RWPE2 (cell line): ENCODE measurements around the gene HMCES.

ENCODE experiments used
- ATAC-seq: fragments of 200-7000 bp; cut with Tn5 transposase; 3 replicates; pipeline ENCODE4 v1.9.1; 2021; ENCODE audit warnings: low read depth
- DNase-seq: peaks from one replicate; pipeline ENCODE4 v3.0.0-alpha.2; 2020; ENCODE audit warnings: low spot score
- H3K27ac ChIP-seq: fragments of 450-650 bp; 2 replicates; pipeline ENCODE4 v1.5.1; 2017; ENCODE audit warnings: mild to moderate bottlenecking; ENCODE audit not compliant: poor library complexity, severe bottlenecking
- H3K27me3 ChIP-seq: fragments of 250-450 bp; sonication (Bioruptor Pico); 2 replicates; pipeline ENCODE4 v1.5.1; 2021; ENCODE audit warnings: mild to moderate bottlenecking, moderate library complexity; ENCODE audit not compliant: insufficient read depth, poor library complexity, severe bottlenecking
- H3K36me3 ChIP-seq: fragments of 250-450 bp; sonication (Bioruptor Pico); 2 replicates; pipeline ENCODE4 v1.5.1; 2020; ENCODE audit warnings: low read depth, mild to moderate bottlenecking, moderate library complexity
- H3K4me1 ChIP-seq: fragments of 250-450 bp; sonication (Bioruptor Pico); 2 replicates; pipeline ENCODE4 v1.5.1; 2021; ENCODE audit warnings: mild to moderate bottlenecking, moderate library complexity; ENCODE audit not compliant: insufficient read depth, poor library complexity, severe bottlenecking
- H3K4me3 ChIP-seq: fragments of 250-450 bp; sonication (Bioruptor Pico); 2 replicates; pipeline ENCODE4 v1.5.1; 2021; ENCODE audit warnings: mild to moderate bottlenecking, moderate library complexity; ENCODE audit not compliant: severe bottlenecking
- H3K9me3 ChIP-seq: fragments of 250-450 bp; sonication (Bioruptor Pico); 2 replicates; pipeline ENCODE4 v1.5.1; 2021; ENCODE audit warnings: mild to moderate bottlenecking, moderate library complexity; ENCODE audit not compliant: severe bottlenecking
- TF ChIP-seq, protein P1 (sequence below): fragments of 450-650 bp; IDR thresholded peaks from one replicate; pipeline ENCODE4 v1.5.1; 2017; ENCODE audit warnings: mild to moderate bottlenecking, moderate library complexity; ENCODE audit not compliant: poor library complexity, severe bottlenecking

The HMCES gene

DNA sequence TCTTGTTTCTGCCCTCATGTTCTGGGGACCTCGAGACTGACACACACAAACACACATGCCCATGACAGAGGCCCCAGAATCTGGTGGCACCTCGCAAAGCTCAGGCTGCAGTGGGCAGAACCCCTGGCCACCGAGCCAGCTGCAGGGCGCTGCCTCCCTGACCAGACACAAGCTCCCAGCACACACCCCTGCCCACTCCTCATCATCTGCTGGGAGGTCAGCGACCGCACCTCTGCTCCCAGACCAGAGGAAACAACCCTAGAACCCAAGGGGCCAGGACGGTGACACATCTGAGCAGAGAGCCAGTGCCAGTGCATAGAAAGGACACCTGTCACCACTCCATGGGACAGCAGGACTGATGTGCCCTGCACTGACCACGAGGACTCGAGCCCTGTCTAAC is 43.2 kb downstream of the HMCES start:
- no peak overlapping the region for H3K4me3 ChIP-seq
- H3K27me3 ChIP-seq: no peaks in the 10 kb centered on the region
- H3K27ac ChIP-seq: no peak overlapping the region
- no peaks in the 10 kb centered on the region for H3K4me1 ChIP-seq
- H3K9me3 ChIP-seq: no peaks in the 10 kb centered on the region
- ATAC-seq (no peak), DNase-seq (no peak)
- TF ChIP-seq, protein P1, sequence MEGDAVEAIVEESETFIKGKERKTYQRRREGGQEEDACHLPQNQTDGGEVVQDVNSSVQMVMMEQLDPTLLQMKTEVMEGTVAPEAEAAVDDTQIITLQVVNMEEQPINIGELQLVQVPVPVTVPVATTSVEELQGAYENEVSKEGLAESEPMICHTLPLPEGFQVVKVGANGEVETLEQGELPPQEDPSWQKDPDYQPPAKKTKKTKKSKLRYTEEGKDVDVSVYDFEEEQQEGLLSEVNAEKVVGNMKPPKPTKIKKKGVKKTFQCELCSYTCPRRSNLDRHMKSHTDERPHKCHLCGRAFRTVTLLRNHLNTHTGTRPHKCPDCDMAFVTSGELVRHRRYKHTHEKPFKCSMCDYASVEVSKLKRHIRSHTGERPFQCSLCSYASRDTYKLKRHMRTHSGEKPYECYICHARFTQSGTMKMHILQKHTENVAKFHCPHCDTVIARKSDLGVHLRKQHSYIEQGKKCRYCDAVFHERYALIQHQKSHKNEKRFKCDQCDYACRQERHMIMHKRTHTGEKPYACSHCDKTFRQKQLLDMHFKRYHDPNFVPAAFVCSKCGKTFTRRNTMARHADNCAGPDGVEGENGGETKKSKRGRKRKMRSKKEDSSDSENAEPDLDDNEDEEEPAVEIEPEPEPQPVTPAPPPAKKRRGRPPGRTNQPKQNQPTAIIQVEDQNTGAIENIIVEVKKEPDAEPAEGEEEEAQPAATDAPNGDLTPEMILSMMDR: no peak
- H3K36me3 ChIP-seq: no peaks in the 10 kb centered on the region

DNA sequence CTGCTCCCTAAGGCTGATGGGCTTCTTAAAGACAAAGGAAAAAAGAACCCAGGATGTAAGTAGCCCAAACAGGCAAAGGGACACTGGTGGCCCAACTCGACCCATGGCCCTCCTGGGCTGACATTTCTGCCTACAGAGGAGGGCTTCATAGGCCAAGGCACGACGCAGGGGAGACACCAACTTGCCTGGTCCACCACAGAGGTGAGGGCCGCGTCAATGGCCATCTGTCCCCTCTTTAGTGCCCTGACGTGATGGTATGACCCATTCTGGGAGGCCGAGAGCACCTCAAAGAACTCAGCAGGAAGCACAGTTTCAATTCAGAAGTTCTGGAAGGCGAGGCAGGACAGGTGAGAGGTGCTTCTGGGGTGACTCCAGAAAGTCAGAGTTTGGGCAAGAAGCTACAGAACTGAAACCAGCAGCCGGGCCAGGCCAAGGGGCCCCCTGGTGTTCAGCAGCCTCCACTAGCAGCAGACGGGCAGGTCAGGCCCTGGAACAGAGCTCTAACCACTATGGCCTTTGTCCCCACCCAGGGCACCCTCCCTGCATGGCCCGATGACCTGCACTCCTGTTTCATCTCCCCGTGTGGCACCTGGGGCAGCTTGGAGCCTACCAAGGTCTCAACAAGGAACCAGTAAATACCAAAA is 45.1 kb downstream of the HMCES start:
- no peak for DNase-seq
- Histone ChIP-seq H3K27ac (no peak overlapping the region), H3K4me1 (no peaks in the 10 kb centered on the region), H3K27me3 (no peaks in the 10 kb centered on the region), H3K9me3 (no peaks in the 10 kb centered on the region), H3K36me3 (no peaks in the 10 kb centered on the region), H3K4me3 (no peak overlapping the region)
- TF ChIP-seq, protein P1: no peak
- peak; percentile 43; the same call in 1 of the 3 replicates for ATAC-seq

DNA sequence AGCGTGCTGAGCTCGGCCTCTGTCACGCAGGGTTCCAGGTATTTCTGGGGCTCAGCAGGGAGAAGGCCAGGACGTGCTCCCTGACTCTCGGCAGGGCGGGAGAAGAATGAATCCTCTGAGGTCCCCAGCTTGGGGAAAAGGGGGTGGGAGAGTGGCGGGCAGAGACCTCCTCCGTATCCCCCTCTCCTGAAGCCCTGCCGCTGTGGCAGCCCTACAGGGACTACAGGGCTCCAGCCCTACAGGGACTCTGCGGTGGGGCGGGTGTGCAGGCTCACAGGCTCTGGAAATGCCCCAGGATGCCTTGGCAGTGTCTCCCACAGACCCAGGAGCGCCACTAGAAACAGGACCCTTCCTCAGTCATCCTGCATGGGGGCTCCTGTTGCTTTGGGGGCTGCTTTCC is 46.2 kb downstream of the HMCES start:
- no peak for ATAC-seq
- TF ChIP-seq, protein P1: no peak
- no peaks in the 10 kb centered on the region for H3K9me3 ChIP-seq

DNA sequence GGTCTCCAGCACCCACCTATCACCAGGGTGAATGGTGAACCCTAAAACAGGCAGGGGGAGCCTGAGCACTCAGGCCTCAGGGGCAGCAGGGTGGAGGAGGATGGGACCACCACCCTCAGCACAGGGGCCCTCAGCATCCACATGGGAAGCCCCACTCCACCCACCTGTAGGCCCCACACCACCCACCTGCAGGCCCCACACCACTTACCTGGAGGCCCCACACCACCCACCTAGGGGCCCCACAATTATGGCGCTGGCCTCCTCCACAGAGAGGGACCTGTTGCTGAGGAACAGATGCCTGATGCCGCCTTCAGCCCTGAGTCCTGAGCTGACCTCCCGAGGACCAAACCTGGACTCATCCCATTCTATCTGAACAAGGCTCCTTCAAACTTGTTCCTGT is 46.7 kb downstream of the HMCES start:
- ATAC-seq (no peak), DNase-seq (no peak)
- no peaks in the 10 kb centered on the region for H3K27me3 ChIP-seq
- H3K4me1 ChIP-seq: no peaks in the 10 kb centered on the region
- TF ChIP-seq, protein P1: no peak
- no peaks in the 10 kb centered on the region for H3K36me3 ChIP-seq
- no peak overlapping the region for H3K27ac ChIP-seq
- no peak overlapping the region for H3K4me3 ChIP-seq
- no peaks in the 10 kb centered on the region for H3K9me3 ChIP-seq

More for the DNA sequence above, 46.2 kb downstream of the HMCES start:
- no peak for DNase-seq
- no peaks in the 10 kb centered on the region for H3K27me3 ChIP-seq
- no peaks in the 10 kb centered on the region for H3K36me3 ChIP-seq
- no peak overlapping the region for H3K4me3 ChIP-seq
- no peaks in the 10 kb centered on the region for H3K4me1 ChIP-seq
- H3K27ac ChIP-seq: no peak overlapping the region

GRCh38 chr3:129326138-129326537 is 47.5 kb downstream of the HMCES start:
- Histone ChIP-seq H3K4me1 (no peaks in the 10 kb centered on the region), H3K36me3 (no peaks in the 10 kb centered on the region), H3K4me3 (no peak overlapping the region), H3K9me3 (no peaks in the 10 kb centered on the region), H3K27ac (no peak overlapping the region), H3K27me3 (no peaks in the 10 kb centered on the region)
- ATAC-seq: no peak
- no peak for DNase-seq
- TF ChIP-seq, protein P1: no peak
